ENCODE results near the gene MICOS13.

- TF ChIP-seq CTCF (conservative IDR thresholded peaks at IDR 0.05) (no peak), ZFX (IDR thresholded peaks at IDR 0.05) (no peak)
Observed at GRCh38 chr19:5672708-5673459, 7.4 kb downstream of the MICOS13 start.
